GM18870 (cell line): ENCODE data around the gene CCND3.

Source experiments
- ATAC-seq: cut with Tn5 transposase; IDR thresholded peaks from one replicate; pipeline ENCODE4 v1.9.1; 2021; ENCODE audit warnings: moderate library complexity; ENCODE audit not compliant: unreplicated experiment

CCND3 gene

GRCh38 chr6:41927253-41927652 is 14.4 kb downstream of the CCND3 start:
- ATAC-seq, result no peak

- no peak for ATAC-seq
Observed at GRCh38 chr6:41922154-41922553, 19.5 kb downstream of the CCND3 start.

GRCh38 chr6:41921712-41921998 is 20.0 kb downstream of the CCND3 start:
- no peak for ATAC-seq

GRCh38 chr6:41920921-41921711 is 20.5 kb downstream of the CCND3 start, which contains the start of the genes BYSL and MED20:
TSS of gene BYSL (plus strand) at chr6:41921499. CDS start at chr6:41921563, 64 bp downstream.
TSS of gene MED20 (minus strand) at chr6:41921139. CDS start at chr6:41921018, 121 bp downstream.
- ATAC-seq, result peak; percentile 81

GRCh38 chr6:41917528-41917927 is 24.1 kb downstream of the CCND3 start:
- no peak for ATAC-seq

- no peak for ATAC-seq
Observed at GRCh38 chr6:41914869-41915530, 26.6 kb downstream of the CCND3 start.

GRCh38 chr6:41914343-41914742 is 27.3 kb downstream of the CCND3 start:
- no peak for ATAC-seq

GRCh38 chr6:41909727-41910126 is 31.9 kb downstream of the CCND3 start:
- ATAC-seq, result no peak

- ATAC-seq, result no peak
Observed at GRCh38 chr6:41901882-41902519, 39.6 kb downstream of the CCND3 start.

- ATAC-seq, result no peak
Observed at GRCh38 chr6:41900861-41901260, 40.7 kb downstream of the CCND3 start.

- no peak for ATAC-seq
Observed at GRCh38 chr6:41896281-41896680, 45.3 kb downstream of the CCND3 start.

GRCh38 chr6:41895300-41896233 is 46.0 kb downstream of the CCND3 start, which contains the start of gene USP49:
TSS of gene USP49 (minus strand) at chr6:41895375. CDS start at chr6:41806983, 88,392 bp downstream.
- ATAC-seq, result peak; percentile 74

- no peak for ATAC-seq
Observed at GRCh38 chr6:41894366-41895299, 47.0 kb downstream of the CCND3 start.

- no peak for ATAC-seq
Observed at GRCh38 chr6:41892921-41893564, 48.6 kb downstream of the CCND3 start.

GRCh38 chr6:41887331-41887751 is 54.3 kb downstream of the CCND3 start:
- ATAC-seq, result no peak

- ATAC-seq, result no peak
Observed at GRCh38 chr6:41885930-41886329, 55.7 kb downstream of the CCND3 start.

GRCh38 chr6:41884957-41885356 is 56.7 kb downstream of the CCND3 start:
- ATAC-seq, result no peak
